GM23338 (cell line): Measurements from ENCODE around the gene UQCC5. TPM values are rescaled to one million over a fixed set of nuclear protein-coding genes. Genes with fewer than 3 reads are reported as not detected.
A peak's percentile ranks its signal among the peaks of the same experiment; 100 is the strongest.

Experiments used
- ATAC-seq: fragments of 200-7000 bp; cut with Tn5 transposase; 3 replicates; pipeline ENCODE4 v1.9.1; 2020
- DNase-seq: peaks from one replicate; pipeline ENCODE4 v3.0.0-alpha.2; 2015; ENCODE audit warnings: low spot score
- H2AFZ ChIP-seq: fragments of 200-600 bp; sonication (generic); 2 replicates; pipeline ENCODE4 v1.8.0; 2016; ENCODE audit warnings: antibody characterized with exemption, mild to moderate bottlenecking, moderate library complexity
- H3F3A ChIP-seq: fragments of 200-600 bp; sonication (generic); replicated peaks from 2 replicates; pipeline ENCODE4 v1.8.0; 2017; ENCODE audit warnings: antibody characterized with exemption, mixed run types, low read depth
- H3K27ac ChIP-seq: fragments of 200-600 bp; sonication (generic); 2 replicates; pipeline ENCODE4 v1.6.1; 2016; ENCODE audit warnings: low read depth
- H3K27me3 ChIP-seq: fragments of 200-600 bp; sonication (generic); 2 replicates; pipeline ENCODE4 v1.8.0; 2016; ENCODE audit warnings: mild to moderate bottlenecking, mixed run types, moderate library complexity; ENCODE audit not compliant: insufficient read depth
- H3K36me3 ChIP-seq: fragments of 200-600 bp; sonication (generic); 2 replicates; pipeline ENCODE4 v1.8.0; 2016; ENCODE audit warnings: mild to moderate bottlenecking; ENCODE audit not compliant: insufficient read depth
- H3K4me1 ChIP-seq: fragments of 200-600 bp; sonication (generic); 2 replicates; pipeline ENCODE4 v1.8.0; 2016; ENCODE audit warnings: mild to moderate bottlenecking, moderate library complexity; ENCODE audit not compliant: insufficient read depth
- H3K4me2 ChIP-seq: fragments of 200-600 bp; sonication (generic); 2 replicates; pipeline ENCODE4 v1.7.1; 2017; ENCODE audit warnings: mixed run types
- H3K4me3 ChIP-seq: fragments of 200-600 bp; sonication (generic); 2 replicates; pipeline ENCODE4 v1.6.1; 2016; ENCODE audit warnings: mixed run types
- H3K79me2 ChIP-seq: fragments of 200-600 bp; sonication (generic); replicated peaks from 2 replicates; pipeline ENCODE4 v1.8.0; 2017; ENCODE audit warnings: mild to moderate bottlenecking; ENCODE audit not compliant: insufficient read depth
- H3K9me2 ChIP-seq: fragments of 200-600 bp; sonication (generic); 2 replicates; pipeline ENCODE4 v1.8.0; 2017; ENCODE audit not compliant: insufficient read depth
- H4K20me1 ChIP-seq: fragments of 200-600 bp; sonication (generic); replicated peaks from 2 replicates; pipeline ENCODE4 v1.8.0; 2017; ENCODE audit warnings: mild to moderate bottlenecking; ENCODE audit not compliant: insufficient read depth
- H3K27ac Mint-ChIP-seq: 2 replicates; pipeline ENCODE4 v1.8.0; 2020; ENCODE audit warnings: inconsistent platforms, mild to moderate bottlenecking, moderate library complexity, mixed read lengths
- H3K27me3 Mint-ChIP-seq: 3 replicates; pipeline ENCODE4 v1.8.0; 2022; ENCODE audit warnings: low read depth, mild to moderate bottlenecking, moderate library complexity, mixed read lengths, inconsistent platforms; ENCODE audit not compliant: insufficient read depth, poor library complexity
- H3K36me3 Mint-ChIP-seq: 3 replicates; pipeline ENCODE4 v1.8.0; 2021; ENCODE audit warnings: low read depth, mild to moderate bottlenecking, inconsistent platforms, moderate library complexity, mixed read lengths
- H3K4me1 Mint-ChIP-seq: 3 replicates; pipeline ENCODE4 v1.8.0; 2020; ENCODE audit warnings: mild to moderate bottlenecking, inconsistent platforms, mixed read lengths
- H3K4me3 Mint-ChIP-seq: 3 replicates; pipeline ENCODE4 v1.8.0; 2021; ENCODE audit warnings: moderate library complexity, mild to moderate bottlenecking, inconsistent platforms, mixed read lengths
- H3K9me3 Mint-ChIP-seq: 3 replicates; pipeline ENCODE4 v1.8.0; 2020; ENCODE audit warnings: moderate library complexity, mild to moderate bottlenecking, inconsistent platforms, mixed read lengths
- ETS1 ChIP-seq: IDR thresholded peaks from 2 replicates; pipeline ENCODE4 v1.6.1; 2016; ENCODE audit warnings: antibody characterized with exemption
- NANOG ChIP-seq: IDR thresholded peaks from 2 replicates; pipeline ENCODE4 v1.6.1; 2016; ENCODE audit warnings: antibody characterized with exemption, borderline replicate concordance
- ZNF114 ChIP-seq: fragments of 250-450 bp; sonication (Bioruptor Pico); IDR thresholded peaks from 2 replicates; pipeline ENCODE4 v1.5.0; 2020; ENCODE audit warnings: mild to moderate bottlenecking, moderate library complexity
- ZNF462 ChIP-seq: fragments of 250-450 bp; sonication (Bioruptor Pico); IDR thresholded peaks from 2 replicates; pipeline ENCODE4 v1.5.0; 2020; ENCODE audit warnings: mild to moderate bottlenecking, moderate library complexity
- polyA plus RNA-seq: library from polyadenylated mRNA; unstranded; fragments of >200 nt; fragmentation: Nextera tagmentation; extraction: Ambion mirVana; gene quantifications from 2 replicates; pipeline ENCODE4 v1.2.1, GENCODE V29; 2016
- total RNA-seq: library from RNA; depleted of rRNA; stranded (reverse); fragments of >200 nt; shearing (Covaris generic); gene quantifications from 2 replicates; pipeline ENCODE4 v1.2.3, GENCODE V29; 2014

Gene UQCC5
- total and polyA plus RNA-seq, 2 experiments from 2014 or later = 2.6 to 156 TPM

- TF ChIP-seq ZNF114 (CRISPR knock-in tag) = no peak
- no peak for TF ChIP-seq ZNF462 (CRISPR knock-in tag)
- no peak for TF ChIP-seq ETS1
- no peak for TF ChIP-seq NANOG
- no peak overlapping the region for H3K4me2 ChIP-seq
- H2AFZ ChIP-seq = no peak overlapping the region
- H3F3A ChIP-seq = no peaks in the 10 kb centered on the region
- peaks cover 8% of the 10 kb centered on the region; the same call in 2 of the 3 replicates for H3K4me1 Mint-ChIP-seq
- H3K36me3 ChIP-seq = no peaks in the 10 kb centered on the region
- H3K4me3 ChIP-seq = no peak overlapping the region
- DNase-seq = no peak
- H3K4me3 Mint-ChIP-seq = no peak overlapping the region
- no peaks in the 10 kb centered on the region for H4K20me1 ChIP-seq
- H3K27me3 ChIP-seq = no peaks in the 10 kb centered on the region
- no peaks in the 10 kb centered on the region for H3K79me2 ChIP-seq
- peaks cover 40% of the 10 kb centered on the region for H3K36me3 Mint-ChIP-seq
- H3K27me3 Mint-ChIP-seq = peaks cover 15% of the 10 kb centered on the region
- H3K27ac Mint-ChIP-seq = no peak overlapping the region
- no peaks in the 10 kb centered on the region for H3K4me1 ChIP-seq
- H3K27ac ChIP-seq = 0 out of 2 replicates have a peak overlapping the region, but pooled peaks have one; percentile 14
- H3K9me2 ChIP-seq = no peaks in the 10 kb centered on the region
- H3K9me3 Mint-ChIP-seq = no peaks in the 10 kb centered on the region
- no peak for ATAC-seq
Observed at GRCh38 chr3:52492059-52492458, 44.3 kb upstream of the UQCC5 start.
